Panc1 (cell line): Measurements from ENCODE around the gene CHRNA5. TPM values are rescaled to one million over a fixed set of nuclear protein-coding genes. Genes with fewer than 3 reads are reported as not detected.

Source experiments
- ATAC-seq: fragments of 200-7000 bp; cut with Tn5 transposase; 2 replicates; pipeline ENCODE4 v1.9.1; 2020; ENCODE audit warnings: mild to moderate bottlenecking, moderate library complexity
- BruUV-seq: library from RNA; stranded (reverse); fragments of 400-500 nt; replicated peaks from 2 replicates; lab custom pipeline; 2021; lab: Mats Ljungman, UMichigan
- CTCF ChIA-PET: fragments of 300-600 bp; sonication (Branson Sonifier 250); formaldehyde crosslinking; loops from one replicate; lab custom pipeline; 2022; ENCODE audit warnings: antibody characterized with exemption; lab: Charles Lee
- POLR2A ChIA-PET: fragments of 300-600 bp; sonication (Branson Sonifier 250); formaldehyde crosslinking; loops from one replicate; lab custom pipeline; 2022; ENCODE audit warnings: antibody characterized with exemption; lab: Charles Lee
- DNase-seq: peaks from one replicate; pipeline ENCODE4 v3.0.0-alpha.2; 2010; ENCODE audit warnings: low read depth, low spot score
- H3K27ac ChIP-seq: 2 replicates; pipeline ENCODE4 v1.5.1; 2011; ENCODE audit warnings: mild to moderate bottlenecking, low read length, inconsistent platforms
- H3K27me3 ChIP-seq: fragments of 200-500 bp; sonication (Bioruptor generic); 2 replicates; pipeline ENCODE4 v1.6.0; 2014; ENCODE audit warnings: low read length, inconsistent platforms; ENCODE audit not compliant: control insufficient read depth, insufficient read depth
- H3K36me3 ChIP-seq: fragments of 200-500 bp; sonication (Bioruptor generic); 2 replicates; pipeline ENCODE4 v1.5.1; 2014; ENCODE audit warnings: inconsistent platforms, mild to moderate bottlenecking, low read length, moderate library complexity; ENCODE audit not compliant: control insufficient read depth, insufficient read depth
- H3K4me1 ChIP-seq: 2 replicates; pipeline ENCODE4 v1.5.1; 2011; ENCODE audit warnings: inconsistent platforms, mild to moderate bottlenecking, low read length, moderate library complexity; ENCODE audit not compliant: control insufficient read depth, insufficient read depth
- H3K4me3 ChIP-seq, 2 experiments: 2 replicates each; pipeline ENCODE4 v1.5.1; 2011 to 2012; ENCODE audit warnings: low read depth in 2 of 2, low read length in 2 of 2, mild to moderate bottlenecking in 2 of 2, inconsistent platforms in 1 of 2, moderate library complexity in 1 of 2
- H3K9me3 ChIP-seq: fragments of 200-500 bp; sonication (Bioruptor generic); 2 replicates; pipeline ENCODE4 v1.5.1; 2014; ENCODE audit warnings: low read depth, mild to moderate bottlenecking, inconsistent platforms, low read length, moderate library complexity; ENCODE audit not compliant: control insufficient read depth, insufficient read depth
- POLR2AphosphoS5 ChIP-seq: IDR thresholded peaks from 2 replicates; pipeline ENCODE4 v1.6.1; 2012; ENCODE audit warnings: mild to moderate bottlenecking, low read depth, low read length, moderate library complexity
- SIN3A ChIP-seq: IDR thresholded peaks from 2 replicates; pipeline ENCODE4 v1.6.1; 2012; ENCODE audit warnings: low read depth, mild to moderate bottlenecking, low read length, moderate library complexity, borderline replicate concordance; ENCODE audit not compliant: insufficient read depth
- TCF7L2 ChIP-seq: IDR thresholded peaks from 2 replicates; pipeline ENCODE4 v1.6.1; 2011; ENCODE audit warnings: mild to moderate bottlenecking, low read depth, low read length, inconsistent platforms
- in situ Hi-C: cut with HindIII; loops from 2 replicates; pipeline ENCODE4 v1.10.0; 2016; ENCODE audit warnings: low sequenced_read_pairs, low pct_unique_long_range_greater_than_20kb
- intact Hi-C: fragments of 100-400 bp; cut with micrococcal nuclease; formaldehyde crosslinking; loops from one replicate; pipeline ENCODE4 v1.10.0; 2022; ENCODE audit not compliant: unreplicated experiment
- total RNA-seq: library from RNA; stranded (reverse); gene quantifications from one replicate; pipeline ENCODE4 v1.2.1, GENCODE V29; 2021; ENCODE audit not compliant: unreplicated experiment
- TF ChIP-seq, protein P1 (sequence below): fragments of 450-650 bp; IDR thresholded peaks from 2 replicates; pipeline ENCODE4 v1.5.1; 2017; ENCODE audit warnings: mild to moderate bottlenecking
- TF ChIP-seq, protein P2 (sequence below), 2 experiments: IDR thresholded peaks; 2 replicates each; pipeline ENCODE4 v1.6.1; 2011 to 2012; ENCODE audit warnings: low read depth in 2 of 2, control low read depth in 1 of 2, low read length in 1 of 2, mild to moderate bottlenecking in 1 of 2, moderate library complexity in 1 of 2; ENCODE audit not compliant: insufficient read depth in 1 of 2

CHRNA5 gene
- total RNA-seq, 1 experiment from 2014 or later = 52.4 TPM

DNA sequence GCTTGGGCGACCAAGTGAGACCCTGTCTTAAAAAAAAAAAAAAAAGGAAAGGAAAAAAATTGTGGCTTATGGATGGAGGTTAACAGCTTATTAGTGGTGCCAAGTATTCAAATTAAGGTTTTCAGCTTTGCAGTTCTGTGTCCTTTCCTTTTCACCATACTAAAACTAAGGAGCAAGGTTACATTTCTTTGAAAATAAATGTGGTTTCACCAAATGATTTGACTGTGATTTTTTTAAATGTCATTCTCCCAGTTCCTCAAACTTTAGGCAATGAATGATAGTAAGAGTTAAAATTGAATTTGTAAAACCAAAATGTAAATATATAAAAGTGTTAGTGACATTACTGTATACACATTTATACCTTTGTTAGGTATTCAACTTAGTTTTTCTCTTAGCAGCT, 9.6 kb downstream of the CHRNA5 start:
- BruUV-seq = no TSS peak
- POLR2A ChIA-PET = no interaction called here

DNA sequence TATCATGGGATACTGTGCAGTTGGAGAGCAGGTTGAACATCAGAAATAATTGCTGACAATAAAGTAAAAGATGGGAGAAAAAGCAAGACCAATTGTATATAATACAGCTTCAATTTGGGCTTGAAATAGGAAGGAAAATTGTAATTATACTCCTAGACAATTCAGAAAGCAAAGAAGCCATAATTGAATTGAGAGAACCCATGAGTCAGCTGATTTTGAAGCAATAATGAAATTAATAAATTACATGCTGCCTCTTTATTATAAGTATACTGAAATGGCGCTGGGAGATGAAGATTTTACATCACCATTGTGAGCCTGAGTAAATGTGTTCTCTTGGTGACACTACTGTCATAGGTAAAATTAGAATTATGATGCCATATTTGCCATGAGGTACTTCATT, 32.3 kb downstream of the CHRNA5 start:
- intact Hi-C loops = no loop called here
- in situ Hi-C loops = no loop called here
- POLR2A ChIA-PET = no interaction called here
- no peak overlapping the region for H3K4me3 ChIP-seq
- H3K4me1 ChIP-seq = no peaks in the 10 kb centered on the region
- H3K36me3 ChIP-seq = no peaks in the 10 kb centered on the region
- H3K27me3 ChIP-seq = no peaks in the 10 kb centered on the region
- CTCF ChIA-PET = interaction anchor here (0.6 kb wide), 1 partner anchor 41 kb away, joined by 3 read pairs; no protein-coding TSS in a partner anchor
- no peak overlapping the region for H3K27ac ChIP-seq
- DNase-seq = no peak
- ATAC-seq = no peak
- H3K9me3 ChIP-seq = no peaks in the 10 kb centered on the region
- TF ChIP-seq POLR2AphosphoS5 (no peak), TCF7L2 (no peak), SIN3A (no peak)
- TF ChIP-seq, protein P1, sequence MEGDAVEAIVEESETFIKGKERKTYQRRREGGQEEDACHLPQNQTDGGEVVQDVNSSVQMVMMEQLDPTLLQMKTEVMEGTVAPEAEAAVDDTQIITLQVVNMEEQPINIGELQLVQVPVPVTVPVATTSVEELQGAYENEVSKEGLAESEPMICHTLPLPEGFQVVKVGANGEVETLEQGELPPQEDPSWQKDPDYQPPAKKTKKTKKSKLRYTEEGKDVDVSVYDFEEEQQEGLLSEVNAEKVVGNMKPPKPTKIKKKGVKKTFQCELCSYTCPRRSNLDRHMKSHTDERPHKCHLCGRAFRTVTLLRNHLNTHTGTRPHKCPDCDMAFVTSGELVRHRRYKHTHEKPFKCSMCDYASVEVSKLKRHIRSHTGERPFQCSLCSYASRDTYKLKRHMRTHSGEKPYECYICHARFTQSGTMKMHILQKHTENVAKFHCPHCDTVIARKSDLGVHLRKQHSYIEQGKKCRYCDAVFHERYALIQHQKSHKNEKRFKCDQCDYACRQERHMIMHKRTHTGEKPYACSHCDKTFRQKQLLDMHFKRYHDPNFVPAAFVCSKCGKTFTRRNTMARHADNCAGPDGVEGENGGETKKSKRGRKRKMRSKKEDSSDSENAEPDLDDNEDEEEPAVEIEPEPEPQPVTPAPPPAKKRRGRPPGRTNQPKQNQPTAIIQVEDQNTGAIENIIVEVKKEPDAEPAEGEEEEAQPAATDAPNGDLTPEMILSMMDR = no peak
- TF ChIP-seq, protein P2, sequence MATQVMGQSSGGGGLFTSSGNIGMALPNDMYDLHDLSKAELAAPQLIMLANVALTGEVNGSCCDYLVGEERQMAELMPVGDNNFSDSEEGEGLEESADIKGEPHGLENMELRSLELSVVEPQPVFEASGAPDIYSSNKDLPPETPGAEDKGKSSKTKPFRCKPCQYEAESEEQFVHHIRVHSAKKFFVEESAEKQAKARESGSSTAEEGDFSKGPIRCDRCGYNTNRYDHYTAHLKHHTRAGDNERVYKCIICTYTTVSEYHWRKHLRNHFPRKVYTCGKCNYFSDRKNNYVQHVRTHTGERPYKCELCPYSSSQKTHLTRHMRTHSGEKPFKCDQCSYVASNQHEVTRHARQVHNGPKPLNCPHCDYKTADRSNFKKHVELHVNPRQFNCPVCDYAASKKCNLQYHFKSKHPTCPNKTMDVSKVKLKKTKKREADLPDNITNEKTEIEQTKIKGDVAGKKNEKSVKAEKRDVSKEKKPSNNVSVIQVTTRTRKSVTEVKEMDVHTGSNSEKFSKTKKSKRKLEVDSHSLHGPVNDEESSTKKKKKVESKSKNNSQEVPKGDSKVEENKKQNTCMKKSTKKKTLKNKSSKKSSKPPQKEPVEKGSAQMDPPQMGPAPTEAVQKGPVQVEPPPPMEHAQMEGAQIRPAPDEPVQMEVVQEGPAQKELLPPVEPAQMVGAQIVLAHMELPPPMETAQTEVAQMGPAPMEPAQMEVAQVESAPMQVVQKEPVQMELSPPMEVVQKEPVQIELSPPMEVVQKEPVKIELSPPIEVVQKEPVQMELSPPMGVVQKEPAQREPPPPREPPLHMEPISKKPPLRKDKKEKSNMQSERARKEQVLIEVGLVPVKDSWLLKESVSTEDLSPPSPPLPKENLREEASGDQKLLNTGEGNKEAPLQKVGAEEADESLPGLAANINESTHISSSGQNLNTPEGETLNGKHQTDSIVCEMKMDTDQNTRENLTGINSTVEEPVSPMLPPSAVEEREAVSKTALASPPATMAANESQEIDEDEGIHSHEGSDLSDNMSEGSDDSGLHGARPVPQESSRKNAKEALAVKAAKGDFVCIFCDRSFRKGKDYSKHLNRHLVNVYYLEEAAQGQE (IDR thresholded peaks at IDR 0.05; ENCODE audit: insufficient read depth in 1 of 2, low read depth in 2 of 2, low read length in 1 of 2) = no peak
- BruUV-seq = no TSS peak

More for the DNA sequence above, 9.6 kb downstream of the CHRNA5 start:
- H3K27ac ChIP-seq = no peak overlapping the region
- ATAC-seq = no peak
- CTCF ChIA-PET = no interaction called here
- H3K36me3 ChIP-seq = no peaks in the 10 kb centered on the region
- 0 out of 2 replicates have a peak, but pooled peaks cover 4% of the 10 kb centered on the region for H3K4me1 ChIP-seq
- no peaks in the 10 kb centered on the region for H3K9me3 ChIP-seq
- TF ChIP-seq POLR2AphosphoS5 (no peak), SIN3A (no peak), TCF7L2 (no peak)
- TF ChIP-seq, protein P1 = no peak
- TF ChIP-seq, protein P2 (IDR thresholded peaks at IDR 0.05; ENCODE audit: insufficient read depth in 1 of 2, low read depth in 2 of 2, low read length in 1 of 2) = no peak
- intact Hi-C loops (no loop called here), in situ Hi-C loops (no loop called here)
- DNase-seq = no peak
- H3K4me3 ChIP-seq = no peak overlapping the region
- H3K27me3 ChIP-seq = no peaks in the 10 kb centered on the region
